Measurements from ENCODE around the gene IL22. TPM values are rescaled to one million over a fixed set of nuclear protein-coding genes. Genes with fewer than 3 reads are reported as not detected.

The IL22 gene
- total RNA-seq, 1 experiment from 2014 or later, result not detected

GRCh38 chr12:68294251-68294650 is 40.8 kb upstream of the IL22 start:
- Histone ChIP-seq H3K79me2 (ENCODE audit: insufficient read depth, low read length) (no peaks in the 10 kb centered on the region), H4K20me1 (ENCODE audit: insufficient read depth) (no peaks in the 10 kb centered on the region), H3K4me1 (ENCODE audit: control insufficient read depth in 1 of 2, insufficient read depth in 2 of 2, low read length in 2 of 2) (no peaks in the 10 kb centered on the region), H3K27ac (ENCODE audit: low read depth, low read length) (no peak overlapping the region), H3K4me3 (replicated peaks in 1 of 2; ENCODE audit: low read depth in 1 of 2, low read length in 2 of 2) (no peak overlapping the region), H3K9ac (ENCODE audit: low read length) (no peak overlapping the region), H3K36me3 (ENCODE audit: control insufficient read depth in 1 of 2, insufficient read depth in 2 of 2, low read length in 2 of 2) (no peaks in the 10 kb centered on the region; a peak in 1 of 4 replicates), H3K9me3 (ENCODE audit: control insufficient read depth in 1 of 2, insufficient read depth in 1 of 2, low read depth in 1 of 2, low read length in 2 of 2) (no peaks in the 10 kb centered on the region), H3K4me2 (ENCODE audit: low read length) (no peak overlapping the region), H3K9me2 (ENCODE audit: insufficient read depth) (no peaks in the 10 kb centered on the region), H2AFZ (ENCODE audit: low read depth, low read length, poor library complexity, severe bottlenecking) (no peak overlapping the region), H3K27me3 (ENCODE audit: insufficient read depth, low read length) (no peaks in the 10 kb centered on the region)
- TF ChIP-seq FOSL1 (IDR thresholded peaks at IDR 0.05; ENCODE audit: low read depth) (no peak), SIN3A (IDR thresholded peaks at IDR 0.05; ENCODE audit: low read depth) (no peak), RAD21 (IDR thresholded peaks at IDR 0.05; ENCODE audit: low read depth) (no peak), REST (IDR thresholded peaks at IDR 0.05; ENCODE audit: low read depth) (no peak), POLR2A (IDR thresholded peaks at IDR 0.05; ENCODE audit: borderline replicate concordance, extremely low read depth, insufficient read depth, insufficient read length) (no peak), ZFX (IDR thresholded peaks at IDR 0.05) (no peak), SP1 (IDR thresholded peaks at IDR 0.05; ENCODE audit: low read depth) (no peak), CBX3 (IDR thresholded peaks at IDR 0.05; ENCODE audit: low read depth) (no peak), POLR2AphosphoS5 (IDR thresholded peaks at IDR 0.05; ENCODE audit: low read depth, low read length) (no peak), SRF (IDR thresholded peaks at IDR 0.05; ENCODE audit: low read depth) (no peak), EGR1 (IDR thresholded peaks at IDR 0.05; ENCODE audit: low read depth) (no peak), MAX (IDR thresholded peaks at IDR 0.05) (no peak), YY1 (IDR thresholded peaks at IDR 0.05; ENCODE audit: extremely low read depth, insufficient replicate concordance, low read depth, low read length) (no peak), EZH2phosphoT487 (IDR thresholded peaks at IDR 0.05; ENCODE audit: borderline replicate concordance) (no peak), EZH2 (IDR thresholded peaks at IDR 0.05) (no peak), ATF3 (IDR thresholded peaks at IDR 0.05) (no peak), ELF1 (IDR thresholded peaks at IDR 0.05; ENCODE audit: borderline replicate concordance, low read depth) (no peak), ZNF274 (IDR thresholded peaks at IDR 0.05; ENCODE audit: low read depth, low read length) (no peak)
- RAD21 ChIA-PET (ENCODE audit: low non-redundant PET in 1 of 2, low total read pairs in 2 of 2, uncharacterized antibody in 2 of 2, unreplicated experiment in 2 of 2), result no interaction called here
- DNase-seq (ENCODE audit: low read depth, low spot score) (no peak), ATAC-seq (no peak)
- POLR2A ChIA-PET, result no interaction called here
- CTCF ChIA-PET, result no interaction called here
- intact Hi-C loops (cut with micrococcal nuclease), result no loop called here
- BruUV-seq (replicated peaks), result no TSS peak
